ENCODE results near the gene CAT. TPM values are rescaled to one million over a fixed set of nuclear protein-coding genes. Genes with fewer than 3 reads are reported as not detected.

CAT gene
- total RNA-seq, 1 donor from 2014 or later = 19.0 TPM

Other genes starting within 250 kb of the CAT start
- gene ABTB2, start 80.9 kb upstream of the CAT start, total RNA-seq = 13.1 and 14.1 TPM in 2 replicates
- not detected in 2 replicates for gene ELF5, start 74.9 kb downstream of the CAT start, total RNA-seq
- gene EHF, start 182.2 kb downstream of the CAT start, total RNA-seq = not detected in 2 replicates

Data from activated CD4-positive, alpha-beta T cell treated with anti-CD3 and anti-CD28 coated beads, Interleukin-2, amount 10 ng/mL, durations not matched to agents 24 days and 14 days (primary cell).